Spleen (tissue), 7 donors: ENCODE results near the gene OR9Q1.

Experiments used
- POLR2A ChIP-seq, 3 donors: fragments of 450-650 bp; IDR thresholded peaks; one replicate each; pipeline ENCODE4 v1.5.1; 2017; ENCODE audit warnings: antibody characterized with exemption in 3 of 3, mild to moderate bottlenecking in 1 of 3
- POLR2AphosphoS5 ChIP-seq, 3 donors: sonication (generic); formaldehyde crosslinking; IDR thresholded peaks; one replicate each; pipeline ENCODE4 v1.5.1; 2017; ENCODE audit warnings: antibody characterized with exemption in 3 of 3
- TF ChIP-seq, protein P1 (sequence below), 11 experiments: fragments of 200-600 bp in 7 of 11; fragments of 450-650 bp in 4 of 11; sonication (generic) in 4 of 11; IDR thresholded peaks in 8 of 11; conservative IDR thresholded peaks in 3 of 11; 1 replicate in 7 of 11; 2 replicates in 4 of 11; pipeline versions ENCODE4 v1.4.0 to v1.8.0; 2016 to 2021; ENCODE audit warnings: antibody characterized with exemption in 11 of 11, inconsistent platforms in 4 of 11, mild to moderate bottlenecking in 1 of 11
- donor health status: DM: no; HTN: no; CAD: no; lungs with moderate emphysema.
- donor health status: DM: no; HTN: no; CAD: no.
- donor health status: DM: no; HTN: no; CAD: no.

- TF ChIP-seq, protein P1, sequence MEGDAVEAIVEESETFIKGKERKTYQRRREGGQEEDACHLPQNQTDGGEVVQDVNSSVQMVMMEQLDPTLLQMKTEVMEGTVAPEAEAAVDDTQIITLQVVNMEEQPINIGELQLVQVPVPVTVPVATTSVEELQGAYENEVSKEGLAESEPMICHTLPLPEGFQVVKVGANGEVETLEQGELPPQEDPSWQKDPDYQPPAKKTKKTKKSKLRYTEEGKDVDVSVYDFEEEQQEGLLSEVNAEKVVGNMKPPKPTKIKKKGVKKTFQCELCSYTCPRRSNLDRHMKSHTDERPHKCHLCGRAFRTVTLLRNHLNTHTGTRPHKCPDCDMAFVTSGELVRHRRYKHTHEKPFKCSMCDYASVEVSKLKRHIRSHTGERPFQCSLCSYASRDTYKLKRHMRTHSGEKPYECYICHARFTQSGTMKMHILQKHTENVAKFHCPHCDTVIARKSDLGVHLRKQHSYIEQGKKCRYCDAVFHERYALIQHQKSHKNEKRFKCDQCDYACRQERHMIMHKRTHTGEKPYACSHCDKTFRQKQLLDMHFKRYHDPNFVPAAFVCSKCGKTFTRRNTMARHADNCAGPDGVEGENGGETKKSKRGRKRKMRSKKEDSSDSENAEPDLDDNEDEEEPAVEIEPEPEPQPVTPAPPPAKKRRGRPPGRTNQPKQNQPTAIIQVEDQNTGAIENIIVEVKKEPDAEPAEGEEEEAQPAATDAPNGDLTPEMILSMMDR (IDR thresholded peaks at IDR 0.05 in 8 of 11, conservative IDR thresholded peaks at IDR 0.05 in 3 of 11) = no peak
- TF ChIP-seq POLR2A (IDR thresholded peaks at IDR 0.05) (no peak), POLR2AphosphoS5 (IDR thresholded peaks at IDR 0.05) (no peak)
Measured at GRCh38 chr11:58068655-58069054, 45.0 kb downstream of the OR9Q1 start.
